Ovary (tissue), 3 donors: ENCODE data around the gene MLEC.

Experiments
- CTCF ChIP-seq, 3 donors: fragments of 450-650 bp in 2 of 3; fragments of 200-600 bp in 1 of 3; IDR thresholded peaks; one replicate each; pipeline versions ENCODE4 v1.5.1 to v1.8.0; 2016 to 2022; ENCODE audit warnings: antibody characterized with exemption in 3 of 3, mild to moderate bottlenecking in 1 of 3
- EP300 ChIP-seq: sonication (generic); formaldehyde crosslinking; IDR thresholded peaks from one replicate; pipeline ENCODE4 v1.6.1; 2017; ENCODE audit warnings: antibody characterized with exemption
- POLR2A ChIP-seq: fragments of 450-650 bp; IDR thresholded peaks from one replicate; pipeline ENCODE4 v1.6.1; 2017; ENCODE audit warnings: antibody characterized with exemption, mild to moderate bottlenecking, moderate library complexity
- donor health status: DM: no; HTN: no; CAD: no.

DNA sequence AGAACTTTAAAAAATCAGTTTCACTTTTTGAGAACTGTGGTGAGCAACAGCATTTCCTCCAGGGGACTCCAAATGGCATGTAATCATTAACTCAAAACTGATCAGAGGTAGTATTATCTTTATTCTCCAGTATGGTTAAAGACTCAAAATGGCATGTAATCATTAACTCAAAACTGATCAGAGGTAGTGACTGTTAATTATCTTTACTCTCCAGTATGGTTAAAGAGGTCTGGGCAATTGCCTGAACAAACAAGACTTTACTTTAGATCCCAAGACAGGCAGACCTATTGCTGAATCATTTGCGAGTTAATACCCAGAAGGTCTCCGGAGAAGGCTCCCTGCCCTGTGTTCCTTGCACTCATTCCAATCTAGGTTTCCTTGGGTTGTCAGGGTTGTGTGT is 32.1 kb downstream of the MLEC start:
- TF ChIP-seq CTCF (IDR thresholded peaks at IDR 0.05) (no peak), EP300 (no peak), POLR2A (no peak)
